HG03521 (cell line): Measurements from ENCODE around the gene JMJD8.

Experiments used
- ATAC-seq: cut with Tn5 transposase; IDR thresholded peaks from one replicate; pipeline ENCODE4 v1.9.1; 2021; ENCODE audit warnings: mild to moderate bottlenecking, moderate library complexity; ENCODE audit not compliant: unreplicated experiment

Gene JMJD8

GRCh38 chr16:710500-711075 lies 26.5 kb upstream of the JMJD8 start:
- ATAC-seq, result no peak

- no peak for ATAC-seq
Measured at GRCh38 chr16:709566-710499, 25.7 kb upstream of the JMJD8 start.

GRCh38 chr16:708959-709358 lies 24.8 kb upstream of the JMJD8 start:
- ATAC-seq, result no peak

- no peak for ATAC-seq
Measured at GRCh38 chr16:708019-708418, 23.9 kb upstream of the JMJD8 start.

GRCh38 chr16:707062-707538 lies 23.0 kb upstream of the JMJD8 start:
- ATAC-seq, result no peak

GRCh38 chr16:706189-707061 lies 22.3 kb upstream of the JMJD8 start:
- no peak for ATAC-seq

- no peak for ATAC-seq
Measured at GRCh38 chr16:705431-706188, 21.5 kb upstream of the JMJD8 start, which contains the start of gene FBXL16. TSS of gene FBXL16 (minus strand) at chr16:705801. CDS start at chr16:697405, 8,396 bp downstream.

GRCh38 chr16:704552-705380 lies 20.6 kb upstream of the JMJD8 start:
- ATAC-seq, result no peak

- ATAC-seq, result no peak
Measured at GRCh38 chr16:704047-704446, 19.9 kb upstream of the JMJD8 start.

- ATAC-seq, result no peak
Measured at GRCh38 chr16:703406-703805, 19.3 kb upstream of the JMJD8 start.

GRCh38 chr16:702341-702740 lies 18.2 kb upstream of the JMJD8 start:
- no peak for ATAC-seq

- no peak for ATAC-seq
Measured at GRCh38 chr16:700684-701584, 16.8 kb upstream of the JMJD8 start.

- ATAC-seq, result no peak
Measured at GRCh38 chr16:698911-699671, 15.0 kb upstream of the JMJD8 start.

- no peak for ATAC-seq
Measured at GRCh38 chr16:695355-696089, 11.4 kb upstream of the JMJD8 start.

- ATAC-seq, result no peak
Measured at GRCh38 chr16:694863-695354, 10.8 kb upstream of the JMJD8 start.

GRCh38 chr16:694187-694862 lies 10.2 kb upstream of the JMJD8 start:
- ATAC-seq, result no peak
